ENCODE results near the gene LMBR1L. TPM values are rescaled to one million over a fixed set of nuclear protein-coding genes. Genes with fewer than 3 reads are reported as not detected.

LMBR1L gene
- total and polyA plus RNA-seq, 2 of the 13 experiments (the other 11 are each of a cell fraction or from before 2014, with no cell fraction given) = 12.2 to 65.9 TPM

- TF ChIP-seq TOE1 (CRISPR knock-in tag; IDR thresholded peaks at IDR 0.05) (no peak), ZNF20 (CRISPR knock-in tag; IDR thresholded peaks at IDR 0.05) (peak; percentile 67), PRDM15 (CRISPR knock-in tag; IDR thresholded peaks at IDR 0.05) (no peak), ZNF362 (CRISPR knock-in tag; IDR thresholded peaks at IDR 0.05; ENCODE audit: borderline replicate concordance) (no peak), TIGD3 (CRISPR knock-in tag; IDR thresholded peaks at IDR 0.05; ENCODE audit: borderline replicate concordance) (no peak; the same call in 1 of the 2 replicates), ISX (CRISPR knock-in tag; conservative IDR thresholded peaks at IDR 0.05) (0 out of 2 replicates have a peak, but pooled peaks have one; percentile 14), ZNF232 (CRISPR knock-in tag; IDR thresholded peaks at IDR 0.05; ENCODE audit: borderline replicate concordance) (peak; percentile 65), ZNF24 (IDR thresholded peaks at IDR 0.05) (no peak), AGO2 (optimal IDR thresholded peaks at IDR 0.05; ENCODE audit: low read depth, low read length) (peak; percentile 96), ZNF343 (CRISPR knock-in tag; IDR thresholded peaks at IDR 0.05) (no peak), JARID2 (CRISPR knock-in tag; IDR thresholded peaks at IDR 0.05; ENCODE audit: insufficient replicate concordance) (no peak), XRCC5 (optimal IDR thresholded peaks at IDR 0.05; ENCODE audit: low read length) (no peak), TARDBP (CRISPR knock-in tag; IDR thresholded peaks at IDR 0.05) (no peak), PLRG1 (conservative IDR thresholded peaks at IDR 0.05) (no peak), ZNF136 (CRISPR knock-in tag; IDR thresholded peaks at IDR 0.05; ENCODE audit: low read depth) (no peak), KAT7 (CRISPR knock-in tag; IDR thresholded peaks at IDR 0.05; ENCODE audit: borderline replicate concordance) (no peak), CSRNP1 (CRISPR knock-in tag; IDR thresholded peaks at IDR 0.05) (no peak; the same call in 1 of the 2 replicates), KLF6 (CRISPR knock-in tag; IDR thresholded peaks at IDR 0.05) (peak; percentile 94), ZSCAN9 (CRISPR knock-in tag; IDR thresholded peaks at IDR 0.05; ENCODE audit: borderline replicate concordance) (peak; percentile 41), ZNF777 (CRISPR knock-in tag; IDR thresholded peaks at IDR 0.05) (peak; percentile 39)
- TF ChIP-seq, protein P1, sequence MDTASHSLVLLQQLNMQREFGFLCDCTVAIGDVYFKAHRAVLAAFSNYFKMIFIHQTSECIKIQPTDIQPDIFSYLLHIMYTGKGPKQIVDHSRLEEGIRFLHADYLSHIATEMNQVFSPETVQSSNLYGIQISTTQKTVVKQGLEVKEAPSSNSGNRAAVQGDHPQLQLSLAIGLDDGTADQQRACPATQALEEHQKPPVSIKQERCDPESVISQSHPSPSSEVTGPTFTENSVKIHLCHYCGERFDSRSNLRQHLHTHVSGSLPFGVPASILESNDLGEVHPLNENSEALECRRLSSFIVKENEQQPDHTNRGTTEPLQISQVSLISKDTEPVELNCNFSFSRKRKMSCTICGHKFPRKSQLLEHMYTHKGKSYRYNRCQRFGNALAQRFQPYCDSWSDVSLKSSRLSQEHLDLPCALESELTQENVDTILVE (CRISPR knock-in tag; IDR thresholded peaks at IDR 0.05) = no peak
Observed at GRCh38 chr12:49131051-49131893, 20.6 kb upstream of the LMBR1L start, which contains the start of gene TUBA1B (continued).
